Measurements from ENCODE around the gene EYS. TPM values are rescaled to one million over a fixed set of nuclear protein-coding genes. Genes with fewer than 3 reads are reported as not detected.
"Not testable (repeated sequence)": the region's sequence is repeated elsewhere in the genome, so short reads cannot be mapped to it uniquely, and the experiment has no call there.

Gene EYS
- polyA plus RNA-seq, 2 of the 4 experiments (the other 2 are of a cell fraction), result 0.03 to 0.06 TPM

DNA sequence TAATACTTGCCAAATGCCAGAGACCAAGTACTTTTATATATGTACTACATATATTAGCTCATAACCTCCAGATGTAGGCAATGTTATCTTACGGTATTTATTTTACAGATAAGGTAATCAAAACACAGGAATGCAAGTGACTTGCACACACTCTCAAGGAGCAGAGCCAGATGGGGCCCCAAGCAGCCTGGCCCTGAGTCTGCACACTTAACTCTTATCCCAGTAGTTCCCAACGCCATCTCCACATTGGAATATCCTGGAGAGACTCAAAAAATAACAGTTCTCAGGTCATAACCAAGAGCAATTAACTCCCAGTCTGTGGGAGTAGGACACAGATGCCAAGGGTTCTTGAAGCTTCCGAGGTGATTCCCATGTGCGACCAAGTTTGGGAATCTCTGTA lies 1672.7 kb downstream of the EYS start (continued):
- TF ChIP-seq, protein P1, sequence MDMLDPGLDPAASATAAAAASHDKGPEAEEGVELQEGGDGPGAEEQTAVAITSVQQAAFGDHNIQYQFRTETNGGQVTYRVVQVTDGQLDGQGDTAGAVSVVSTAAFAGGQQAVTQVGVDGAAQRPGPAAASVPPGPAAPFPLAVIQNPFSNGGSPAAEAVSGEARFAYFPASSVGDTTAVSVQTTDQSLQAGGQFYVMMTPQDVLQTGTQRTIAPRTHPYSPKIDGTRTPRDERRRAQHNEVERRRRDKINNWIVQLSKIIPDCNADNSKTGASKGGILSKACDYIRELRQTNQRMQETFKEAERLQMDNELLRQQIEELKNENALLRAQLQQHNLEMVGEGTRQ (IDR thresholded peaks at IDR 0.05), result no peak
- no peak for TF ChIP-seq HOXB5 (CRISPR knock-in tag; IDR thresholded peaks at IDR 0.05)

DNA sequence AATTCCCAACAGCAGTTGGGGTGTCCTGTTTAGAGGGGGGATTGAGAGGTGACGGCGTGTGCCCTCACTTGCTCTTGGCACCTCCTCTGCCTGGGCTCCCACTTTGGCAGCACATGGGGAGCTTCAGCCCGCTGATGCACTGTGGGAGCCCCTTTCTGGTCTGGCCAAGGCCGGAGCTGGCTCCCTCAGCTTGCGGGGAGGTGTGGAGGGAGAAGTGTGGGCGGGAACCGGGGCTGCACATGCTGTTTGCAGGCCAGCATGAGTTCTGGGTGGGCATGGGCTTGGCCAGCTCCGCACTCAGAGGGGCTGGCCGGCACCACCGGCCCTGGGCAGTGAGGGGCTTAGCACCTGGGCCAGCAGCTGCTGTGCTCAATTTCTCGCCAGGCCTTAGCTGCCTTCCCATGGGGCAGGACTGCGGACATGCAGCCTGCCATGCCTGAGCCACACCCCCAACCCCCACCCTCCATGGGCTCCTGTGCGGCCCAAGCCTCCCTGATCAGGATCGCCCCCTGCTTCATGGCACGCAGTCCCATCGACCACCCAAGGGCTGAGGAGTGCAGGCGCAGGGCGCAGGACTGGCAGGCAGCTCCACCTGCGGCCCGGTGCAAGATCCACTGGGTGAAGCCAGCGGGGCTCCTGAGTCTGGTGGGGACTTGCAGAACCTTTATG lies 1675.9 kb downstream of the EYS start:
- H3K9me3 ChIP-seq; CTCF ChIA-PET; H3K27ac ChIP-seq; DNase-seq (ENCODE audit: low read depth in 1 of 2, low spot score in 1 of 2); POLR2A ChIA-PET; H3K4me3 ChIP-seq; ATAC-seq; FAIRE-seq; H3K4me1 ChIP-seq; H3K4me2 ChIP-seq: not testable (repeated sequence)
- WGBS (ENCODE audit: missing lambda C conversion rate), result 72% methylated on average over 10 of the region's 21 CpGs

DNA sequence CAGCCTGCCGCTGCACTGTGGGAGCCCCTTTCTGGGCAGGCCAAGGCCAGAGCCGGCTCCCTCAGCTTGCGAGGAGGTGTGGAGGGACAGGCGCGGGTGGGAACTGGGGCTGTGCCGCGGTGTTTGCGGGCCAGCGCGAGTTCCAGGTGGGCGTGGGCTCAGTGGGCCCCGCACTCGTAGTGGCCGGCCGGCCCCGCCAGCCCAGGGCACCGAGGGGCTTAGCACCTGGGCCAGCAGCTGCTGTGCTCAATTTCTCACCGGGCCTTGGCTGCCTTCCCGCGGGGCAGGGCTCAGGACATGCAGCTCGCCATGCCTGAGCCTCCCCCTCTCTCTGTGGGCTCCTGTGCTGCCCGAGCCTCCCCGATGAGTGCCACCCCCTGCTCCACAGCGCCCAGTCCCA lies 1683.3 kb downstream of the EYS start:
- ATAC-seq (no peak), FAIRE-seq (no peak), DNase-seq (ENCODE audit: low read depth in 1 of 2, low spot score in 1 of 2) (no peak)
- no peak overlapping the region for H3K4me3 ChIP-seq
- TF ChIP-seq BHLHE40 (IDR thresholded peaks at IDR 0.05; ENCODE audit: low read depth, low read length) (no peak), CBX2 (IDR thresholded peaks at IDR 0.05; ENCODE audit: borderline replicate concordance, low read depth) (no peak), EHMT2 (IDR thresholded peaks at IDR 0.05; ENCODE audit: low read depth) (no peak), HEYL (CRISPR knock-in tag; IDR thresholded peaks at IDR 0.05) (no peak)
- TF ChIP-seq, protein P2, sequence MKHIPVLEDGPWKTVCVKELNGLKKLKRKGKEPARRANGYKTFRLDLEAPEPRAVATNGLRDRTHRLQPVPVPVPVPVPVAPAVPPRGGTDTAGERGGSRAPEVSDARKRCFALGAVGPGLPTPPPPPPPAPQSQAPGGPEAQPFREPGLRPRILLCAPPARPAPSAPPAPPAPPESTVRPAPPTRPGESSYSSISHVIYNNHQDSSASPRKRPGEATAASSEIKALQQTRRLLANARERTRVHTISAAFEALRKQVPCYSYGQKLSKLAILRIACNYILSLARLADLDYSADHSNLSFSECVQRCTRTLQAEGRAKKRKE (CRISPR knock-in tag; IDR thresholded peaks at IDR 0.05; ENCODE audit: low read depth), result no peak
- H3K27ac ChIP-seq, result no peak overlapping the region
- no peak overlapping the region for H3K4me2 ChIP-seq
- H3K9me3 ChIP-seq, result no peaks in the 10 kb centered on the region
- CTCF ChIA-PET, result no interaction called here
- WGBS (ENCODE audit: missing lambda C conversion rate), result no CpG with 5 or more reads among the region's 24 CpGs
- POLR2A ChIA-PET, result no interaction called here
- H3K4me1 ChIP-seq, result no peaks in the 10 kb centered on the region

DNA sequence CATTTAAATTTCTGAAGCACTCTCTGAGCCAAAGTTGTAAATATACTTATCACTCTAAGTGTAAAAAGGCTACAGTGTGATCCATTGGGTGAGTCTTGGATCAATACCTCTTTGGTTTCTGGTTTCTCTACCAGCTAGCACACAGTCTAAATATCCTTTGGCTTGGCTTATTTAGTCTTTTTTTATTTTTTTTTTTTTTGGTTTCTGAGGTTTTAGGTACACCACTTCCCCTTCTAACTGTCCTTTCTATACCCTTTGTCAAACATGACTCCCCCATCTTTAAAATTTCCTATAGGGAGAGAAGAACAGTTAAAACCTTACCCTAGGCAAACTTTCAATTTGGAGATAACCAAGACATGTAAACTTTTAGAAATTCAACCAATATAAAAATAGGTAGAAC lies 1692.4 kb downstream of the EYS start:
- ATAC-seq, result no peak
- Histone ChIP-seq H3K4me2 (no peak overlapping the region), H3K9me3 (no peaks in the 10 kb centered on the region), H3K27ac (no peak overlapping the region), H3K4me3 (no peak overlapping the region), H3K4me1 (no peaks in the 10 kb centered on the region)
- no peak for DNase-seq (ENCODE audit: low read depth in 1 of 2, low spot score in 1 of 2)
- TF ChIP-seq POLR2A (IDR thresholded peaks at IDR 0.05; ENCODE audit: low read length) (no peak), SREBF2 (IDR thresholded peaks at IDR 0.05) (no peak), HOXB13 (CRISPR knock-in tag; IDR thresholded peaks at IDR 0.05; ENCODE audit: low read depth) (no peak)
- no peak for FAIRE-seq
- CTCF ChIA-PET, result interaction anchor here (1.8 kb wide), 1 partner anchor 317 kb away, joined by 5 read pairs; no protein-coding TSS in a partner anchor
- POLR2A ChIA-PET, result no interaction called here

DNA sequence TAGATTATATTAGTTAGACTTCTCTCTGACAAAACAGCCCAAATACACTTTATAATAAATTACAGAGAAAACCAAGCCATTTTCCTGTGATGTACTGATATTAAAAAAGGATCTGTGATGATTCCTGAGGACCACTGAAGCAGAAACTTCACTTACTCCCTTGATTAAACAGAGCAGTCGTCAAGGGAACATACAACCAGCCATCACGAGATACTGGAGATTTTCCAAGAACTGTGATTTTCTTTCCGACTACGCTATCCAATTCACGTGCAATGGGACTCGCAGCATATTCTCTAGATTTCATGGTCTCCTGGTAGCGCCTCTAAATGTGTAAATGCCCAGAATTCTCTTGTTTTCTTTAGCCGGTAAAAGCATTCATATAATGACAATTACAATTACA lies 1694.0 kb downstream of the EYS start:
- Histone ChIP-seq H3K27ac (no peak overlapping the region), H3K9me3 (no peaks in the 10 kb centered on the region), H3K4me1 (no peaks in the 10 kb centered on the region), H3K4me2 (no peak overlapping the region), H3K4me3 (no peak overlapping the region)
- ChIA-PET POLR2A (no interaction called here), CTCF (interaction anchor here (0.6 to 2.1 kb wide), 4 partner anchors 47 to 366 kb away, joined by 3 to 31 read pairs (median 10); no protein-coding TSS in a partner anchor)
- WGBS (ENCODE audit: missing lambda C conversion rate), result 68% methylated on average over 8 of the region's 8 CpGs
- FAIRE-seq, result no peak
- no peak for ATAC-seq
- TF ChIP-seq NR3C1 (IDR thresholded peaks at IDR 0.05), result no peak
- TF ChIP-seq PHF8 (IDR thresholded peaks at IDR 0.05; ENCODE audit: borderline replicate concordance, low read depth), result no peak
- no peak for TF ChIP-seq MAFK (IDR thresholded peaks at IDR 0.05; ENCODE audit: partially characterized antibody)
- no peak for TF ChIP-seq ZNF302 (CRISPR knock-in tag; IDR thresholded peaks at IDR 0.05)
- TF ChIP-seq FOSL2 (IDR thresholded peaks at IDR 0.05), result no peak
- TF ChIP-seq FOSL2 (CRISPR knock-in tag; IDR thresholded peaks at IDR 0.05), result no peak
- TF ChIP-seq SMC3 (IDR thresholded peaks at IDR 0.05), result no peak
- TF ChIP-seq, protein P3, sequence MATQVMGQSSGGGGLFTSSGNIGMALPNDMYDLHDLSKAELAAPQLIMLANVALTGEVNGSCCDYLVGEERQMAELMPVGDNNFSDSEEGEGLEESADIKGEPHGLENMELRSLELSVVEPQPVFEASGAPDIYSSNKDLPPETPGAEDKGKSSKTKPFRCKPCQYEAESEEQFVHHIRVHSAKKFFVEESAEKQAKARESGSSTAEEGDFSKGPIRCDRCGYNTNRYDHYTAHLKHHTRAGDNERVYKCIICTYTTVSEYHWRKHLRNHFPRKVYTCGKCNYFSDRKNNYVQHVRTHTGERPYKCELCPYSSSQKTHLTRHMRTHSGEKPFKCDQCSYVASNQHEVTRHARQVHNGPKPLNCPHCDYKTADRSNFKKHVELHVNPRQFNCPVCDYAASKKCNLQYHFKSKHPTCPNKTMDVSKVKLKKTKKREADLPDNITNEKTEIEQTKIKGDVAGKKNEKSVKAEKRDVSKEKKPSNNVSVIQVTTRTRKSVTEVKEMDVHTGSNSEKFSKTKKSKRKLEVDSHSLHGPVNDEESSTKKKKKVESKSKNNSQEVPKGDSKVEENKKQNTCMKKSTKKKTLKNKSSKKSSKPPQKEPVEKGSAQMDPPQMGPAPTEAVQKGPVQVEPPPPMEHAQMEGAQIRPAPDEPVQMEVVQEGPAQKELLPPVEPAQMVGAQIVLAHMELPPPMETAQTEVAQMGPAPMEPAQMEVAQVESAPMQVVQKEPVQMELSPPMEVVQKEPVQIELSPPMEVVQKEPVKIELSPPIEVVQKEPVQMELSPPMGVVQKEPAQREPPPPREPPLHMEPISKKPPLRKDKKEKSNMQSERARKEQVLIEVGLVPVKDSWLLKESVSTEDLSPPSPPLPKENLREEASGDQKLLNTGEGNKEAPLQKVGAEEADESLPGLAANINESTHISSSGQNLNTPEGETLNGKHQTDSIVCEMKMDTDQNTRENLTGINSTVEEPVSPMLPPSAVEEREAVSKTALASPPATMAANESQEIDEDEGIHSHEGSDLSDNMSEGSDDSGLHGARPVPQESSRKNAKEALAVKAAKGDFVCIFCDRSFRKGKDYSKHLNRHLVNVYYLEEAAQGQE (IDR thresholded peaks at IDR 0.05), result no peak
- TF ChIP-seq, protein P4, sequence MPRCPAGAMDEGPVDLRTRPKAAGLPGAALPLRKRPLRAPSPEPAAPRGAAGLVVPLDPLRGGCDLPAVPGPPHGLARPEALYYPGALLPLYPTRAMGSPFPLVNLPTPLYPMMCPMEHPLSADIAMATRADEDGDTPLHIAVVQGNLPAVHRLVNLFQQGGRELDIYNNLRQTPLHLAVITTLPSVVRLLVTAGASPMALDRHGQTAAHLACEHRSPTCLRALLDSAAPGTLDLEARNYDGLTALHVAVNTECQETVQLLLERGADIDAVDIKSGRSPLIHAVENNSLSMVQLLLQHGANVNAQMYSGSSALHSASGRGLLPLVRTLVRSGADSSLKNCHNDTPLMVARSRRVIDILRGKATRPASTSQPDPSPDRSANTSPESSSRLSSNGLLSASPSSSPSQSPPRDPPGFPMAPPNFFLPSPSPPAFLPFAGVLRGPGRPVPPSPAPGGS (IDR thresholded peaks at IDR 0.05), result no peak
- no peak for TF ChIP-seq JUNB (IDR thresholded peaks at IDR 0.05)
- TF ChIP-seq ZC3H11A (IDR thresholded peaks at IDR 0.05), result no peak
- no peak for TF ChIP-seq MYC (IDR thresholded peaks at IDR 0.05; ENCODE audit: borderline replicate concordance, low read length)
- no peak for TF ChIP-seq ESRRA (IDR thresholded peaks at IDR 0.05; ENCODE audit: borderline replicate concordance, low read length)
- DNase-seq (ENCODE audit: low read depth in 1 of 2, low spot score in 1 of 2), result no peak

All from A549 (cell line).